CD4-positive, alpha-beta T cell (primary cell): Measurements from ENCODE around the gene EFEMP2. TPM values are rescaled to one million over a fixed set of nuclear protein-coding genes. Genes with fewer than 3 reads are reported as not detected.
A peak's percentile ranks its signal among the peaks of the same experiment; 100 is the strongest.

Experiments
- ATAC-seq: fragments of 200-7000 bp; cut with Tn5 transposase; one replicate; pipeline ENCODE4 v1.10.0; 2022; ENCODE audit warnings: mild to moderate bottlenecking; ENCODE audit not compliant: poor library complexity
- CTCF ChIA-PET: fragments of 350-600 bp; sonication (Branson Sonifier 250); formaldehyde crosslinking; loops from one replicate; lab custom pipeline; 2021; ENCODE audit warnings: antibody characterized with exemption, inconsistent platforms; lab: Charles Lee
- POLR2A ChIA-PET: fragments of 350-600 bp; sonication (Branson Sonifier 250); formaldehyde crosslinking; loops from one replicate; lab custom pipeline; 2021; ENCODE audit warnings: antibody characterized with exemption, inconsistent platforms; lab: Charles Lee
- DNase-seq, 14 experiments: peaks; one replicate each; pipeline ENCODE4 v3.0.0-alpha.2; 2013 to 2020; ENCODE audit warnings: mixed read lengths in 2 of 14
- H3K27ac ChIP-seq, 2 donors: one replicate each; pipeline versions ENCODE4 v1.5.1 to v1.7.0; 2013; ENCODE audit warnings: low read length in 2 of 2, low read depth in 1 of 2, mild to moderate bottlenecking in 1 of 2
- H3K27me3 ChIP-seq, 2 experiments: 1 replicate in 1 of 2; 2 replicates in 1 of 2; pipeline versions ENCODE4 v1.6.1 to v1.7.0; 2013; ENCODE audit warnings: low read length in 2 of 2, control low read depth in 1 of 2, mild to moderate bottlenecking in 1 of 2, moderate library complexity in 1 of 2; ENCODE audit not compliant: insufficient read depth in 2 of 2, control insufficient read depth in 1 of 2
- H3K36me3 ChIP-seq: one replicate; pipeline ENCODE4 v1.6.1; 2013; ENCODE audit warnings: low read length, control low read depth; ENCODE audit not compliant: insufficient read depth
- H3K4me1 ChIP-seq: one replicate; pipeline ENCODE4 v1.6.1; 2013; ENCODE audit warnings: low read length, control low read depth; ENCODE audit not compliant: insufficient read depth
- H3K4me3 ChIP-seq: one replicate; pipeline ENCODE4 v1.5.1; 2013; ENCODE audit warnings: mild to moderate bottlenecking, low read length, moderate library complexity
- H3K9me3 ChIP-seq, 2 experiments: 1 replicate in 1 of 2; 2 replicates in 1 of 2; pipeline versions ENCODE4 v1.6.1 to v1.7.0; 2013; ENCODE audit warnings: low read length in 2 of 2, mild to moderate bottlenecking in 2 of 2, control low read depth in 1 of 2, moderate library complexity in 1 of 2; ENCODE audit not compliant: control insufficient read depth in 1 of 2, insufficient read depth in 1 of 2
- H3K27ac Mint-ChIP-seq: one replicate; pipeline ENCODE4 v1.8.0; 2020; ENCODE audit warnings: mixed read lengths
- H3K27me3 Mint-ChIP-seq: one replicate; pipeline ENCODE4 v1.8.0; 2021; ENCODE audit warnings: mixed read lengths
- H3K36me3 Mint-ChIP-seq: one replicate; pipeline ENCODE4 v1.8.0; 2021; ENCODE audit warnings: low read depth, mixed read lengths
- H3K4me1 Mint-ChIP-seq: one replicate; pipeline ENCODE4 v1.8.0; 2021; ENCODE audit warnings: low read depth, mixed read lengths
- H3K4me3 Mint-ChIP-seq: one replicate; pipeline ENCODE4 v1.8.0; 2020; ENCODE audit warnings: mild to moderate bottlenecking, mixed read lengths
- H3K9me3 Mint-ChIP-seq: one replicate; pipeline ENCODE4 v1.8.0; 2020; ENCODE audit warnings: mixed read lengths
- intact Hi-C, 2 experiments: fragments of 100-400 bp; cut with DNase I in 1 of 2; cut with micrococcal nuclease in 1 of 2; formaldehyde crosslinking; loops; one replicate each; pipeline versions ENCODE4 v1.15.1 to v1.9.0; 2023 to 2025; cut with DNase I, micrococcal nuclease
- total RNA-seq, 174 experiments: library from RNA in 2 of 174; stranded (reverse) in 2 of 174; gene quantifications; one replicate each; pipeline ENCODE4 v1.2.3 and lab custom pipeline; 2021 to 2026
- TF ChIP-seq, protein P1 (sequence below): fragments of 200-600 bp; IDR thresholded peaks from one replicate; pipeline ENCODE4 v1.8.0; 2022; ENCODE audit warnings: antibody characterized with exemption, mild to moderate bottlenecking

EFEMP2 gene
- total RNA-seq, 2 experiments from 2014 or later, result 5.2 to 5.9 TPM

DNA sequence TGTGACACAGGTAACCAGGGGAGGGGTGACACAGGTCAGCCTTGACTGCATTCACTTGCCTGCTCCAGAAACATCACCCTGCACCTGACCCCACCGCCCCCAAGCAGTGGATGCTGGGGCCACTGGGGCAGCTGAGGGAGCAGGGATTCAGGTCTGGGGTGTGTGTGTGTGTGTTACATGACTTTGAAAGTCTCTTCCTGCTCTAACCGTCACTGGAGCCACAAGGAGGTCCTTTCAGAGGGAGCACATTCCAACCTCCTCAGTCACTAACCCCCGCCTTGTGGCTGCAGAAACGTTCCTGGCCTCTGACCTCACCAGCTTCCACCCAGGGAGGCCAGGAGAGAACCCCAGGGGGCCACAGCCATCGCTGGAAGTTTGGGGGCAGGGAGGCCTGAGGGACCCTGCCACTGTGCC lies 30.5 kb upstream of the EFEMP2 start:
- Histone ChIP-seq H3K36me3 (no peaks in the 10 kb centered on the region), H3K4me3 (no peak overlapping the region), H3K27me3 (peaks cover 9 to 12% of the 10 kb centered on the region in 2 experiments), H3K4me1 (peaks cover 27% of the 10 kb centered on the region), H3K9me3 (peaks cover 0 to 7% of the 10 kb centered on the region in 2 experiments), H3K27ac (no peak overlapping the region)
- TF ChIP-seq, protein P1, sequence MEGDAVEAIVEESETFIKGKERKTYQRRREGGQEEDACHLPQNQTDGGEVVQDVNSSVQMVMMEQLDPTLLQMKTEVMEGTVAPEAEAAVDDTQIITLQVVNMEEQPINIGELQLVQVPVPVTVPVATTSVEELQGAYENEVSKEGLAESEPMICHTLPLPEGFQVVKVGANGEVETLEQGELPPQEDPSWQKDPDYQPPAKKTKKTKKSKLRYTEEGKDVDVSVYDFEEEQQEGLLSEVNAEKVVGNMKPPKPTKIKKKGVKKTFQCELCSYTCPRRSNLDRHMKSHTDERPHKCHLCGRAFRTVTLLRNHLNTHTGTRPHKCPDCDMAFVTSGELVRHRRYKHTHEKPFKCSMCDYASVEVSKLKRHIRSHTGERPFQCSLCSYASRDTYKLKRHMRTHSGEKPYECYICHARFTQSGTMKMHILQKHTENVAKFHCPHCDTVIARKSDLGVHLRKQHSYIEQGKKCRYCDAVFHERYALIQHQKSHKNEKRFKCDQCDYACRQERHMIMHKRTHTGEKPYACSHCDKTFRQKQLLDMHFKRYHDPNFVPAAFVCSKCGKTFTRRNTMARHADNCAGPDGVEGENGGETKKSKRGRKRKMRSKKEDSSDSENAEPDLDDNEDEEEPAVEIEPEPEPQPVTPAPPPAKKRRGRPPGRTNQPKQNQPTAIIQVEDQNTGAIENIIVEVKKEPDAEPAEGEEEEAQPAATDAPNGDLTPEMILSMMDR, result no peak
- no peaks in the 10 kb centered on the region for H3K36me3 Mint-ChIP-seq
- no peaks in the 10 kb centered on the region for H3K9me3 Mint-ChIP-seq
- ATAC-seq (no peak), DNase-seq (no peak)
- H3K27me3 Mint-ChIP-seq, result peaks cover 23% of the 10 kb centered on the region
- intact Hi-C loops, result no loop called here
- POLR2A ChIA-PET, result no interaction called here
- CTCF ChIA-PET, result interaction anchor here (3.5 kb wide), 1 partner anchor 15 kb away, joined by 15 read pairs; the partner anchor contains the start of gene FIBP
- H3K4me1 Mint-ChIP-seq, result peaks cover 5% of the 10 kb centered on the region
- H3K27ac Mint-ChIP-seq, result no peak overlapping the region
- no peak overlapping the region for H3K4me3 Mint-ChIP-seq

DNA sequence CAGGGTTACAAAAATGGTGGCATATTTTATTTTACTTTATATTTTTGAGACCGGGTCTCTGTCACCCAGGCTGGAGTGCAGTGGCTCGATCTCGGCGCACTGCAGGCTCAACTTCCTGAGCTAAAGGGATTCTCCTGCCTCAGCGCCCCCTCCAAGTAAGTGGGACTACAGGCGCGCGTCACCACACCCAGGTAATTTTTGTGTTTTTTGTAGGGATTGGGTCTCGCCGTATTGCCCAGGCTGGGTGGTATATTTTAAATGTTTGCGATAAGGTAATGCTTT lies 28.2 kb upstream of the EFEMP2 start:
- peak overlapping the region; percentile 43 for H3K4me3 ChIP-seq
- peaks cover 9 to 12% of the 10 kb centered on the region in 2 experiments for H3K27me3 ChIP-seq
- no peak for ATAC-seq
- no peak overlapping the region for H3K27ac ChIP-seq
- TF ChIP-seq, protein P1, result no peak
- H3K4me3 Mint-ChIP-seq, result peak overlapping the region; percentile 72
- no peaks in the 10 kb centered on the region for H3K36me3 Mint-ChIP-seq
- peaks cover 18% of the 10 kb centered on the region for H3K27me3 Mint-ChIP-seq
- peaks cover 27% of the 10 kb centered on the region for H3K4me1 ChIP-seq
- DNase-seq, result no peak
- POLR2A ChIA-PET, result interaction anchor here (1.0 to 5.3 kb wide), 10 partner anchors 11 to 285 kb away, joined by 3 to 80 read pairs (median 4); partner anchors contain the start of genes C11orf68, CCDC85B, FIBP and MUS81
- peaks cover 0 to 7% of the 10 kb centered on the region in 2 experiments for H3K9me3 ChIP-seq
- intact Hi-C loops, result loop anchor here (1.0 kb wide), 2 partner anchors 11 to 18 kb away; partner anchors contain the start of genes C11orf68 (in 2 of the 2), CCDC85B (in 2 of the 2) and DRAP1 (in 2 of the 2)
- H3K27ac Mint-ChIP-seq, result peak overlapping the region; percentile 79
- H3K36me3 ChIP-seq, result no peaks in the 10 kb centered on the region
- CTCF ChIA-PET, result interaction anchor here (0.5 to 2.9 kb wide), 7 partner anchors 9 to 189 kb away, joined by 3 to 21 read pairs (median 8); partner anchors contain the start of genes CCDC85B, FIBP, KAT5 and MUS81
- no peaks in the 10 kb centered on the region for H3K9me3 Mint-ChIP-seq
- H3K4me1 Mint-ChIP-seq, result peaks cover 5% of the 10 kb centered on the region

DNA sequence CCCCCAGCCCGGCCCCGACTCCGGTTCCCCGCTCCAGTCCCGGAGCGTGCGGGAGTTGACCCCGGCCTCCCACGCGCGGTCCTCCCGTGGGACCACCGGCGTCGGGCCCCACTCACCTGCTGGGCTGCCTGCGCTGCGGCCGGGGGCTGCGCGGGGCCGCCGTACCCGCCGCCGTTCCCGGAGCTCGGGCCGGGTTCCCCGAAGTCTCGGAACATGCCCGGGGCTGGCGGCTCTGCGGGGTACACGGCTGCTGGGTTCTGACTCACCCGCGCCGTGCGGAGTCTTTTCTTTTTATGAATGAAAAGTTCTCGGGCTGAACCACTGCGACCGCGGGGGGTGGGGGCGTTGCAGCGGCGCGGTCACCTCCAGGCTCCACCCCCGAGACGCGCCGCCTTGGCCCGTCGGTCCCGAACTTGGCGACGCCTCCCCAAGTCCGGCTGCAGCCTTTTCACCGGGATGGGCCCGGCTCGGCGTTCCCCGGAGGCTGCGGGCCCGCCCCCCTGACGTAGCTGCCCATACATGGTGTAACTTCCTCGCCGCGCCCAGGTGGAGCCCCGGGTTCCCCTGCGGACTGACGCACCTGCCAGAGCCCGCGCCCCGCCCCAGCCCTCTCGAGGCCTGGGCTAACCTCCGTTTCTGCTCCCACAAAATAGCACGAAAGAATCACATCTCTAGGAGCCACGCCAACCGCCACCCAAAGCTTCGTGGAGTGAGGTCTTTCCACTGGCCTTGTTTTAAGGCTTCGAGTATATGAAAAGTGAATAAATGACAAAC lies 27.7 kb upstream of the EFEMP2 start, which contains the start of gene FOSL1:
Gene FOSL1, minus strand, starts transcription at position 264 of the 774 bp plus-strand sequence. Its CDS starts 49 bp downstream, at position 215.
- peaks cover 18% of the 10 kb centered on the region for H3K27me3 Mint-ChIP-seq
- no peaks in the 10 kb centered on the region for H3K36me3 Mint-ChIP-seq
- DNase-seq (peak; percentile 81 to 98 (median 90)), ATAC-seq (peak; percentile 94)
- H3K4me1 ChIP-seq, result peaks cover 27% of the 10 kb centered on the region
- TF ChIP-seq, protein P1, result no peak
- ChIA-PET CTCF (interaction anchor here (1.3 to 2.9 kb wide), 6 partner anchors 8 to 189 kb away, joined by 4 to 21 read pairs (median 10); partner anchors contain the start of genes CCDC85B, FIBP, KAT5 and MUS81), POLR2A (interaction anchor here (1.0 to 5.3 kb wide), 9 partner anchors 11 to 285 kb away, joined by 3 to 80 read pairs (median 4); partner anchors contain the start of genes C11orf68, CCDC85B, FIBP and PCNX3)
- H3K4me3 Mint-ChIP-seq, result peak within 1 kb of the TSS; percentile 72
- H3K27ac ChIP-seq, result no peak within 1 kb of the TSS
- no peaks in the 10 kb centered on the region for H3K36me3 ChIP-seq
- peak within 1 kb of the TSS; percentile 79 for H3K27ac Mint-ChIP-seq
- H3K9me3 Mint-ChIP-seq, result no peaks in the 10 kb centered on the region
- H3K9me3 ChIP-seq, result peaks cover 0 to 7% of the 10 kb centered on the region in 2 experiments
- peaks cover 9 to 12% of the 10 kb centered on the region in 2 experiments for H3K27me3 ChIP-seq
- peak within 1 kb of the TSS; percentile 43 for H3K4me3 ChIP-seq
- intact Hi-C loops, result loop anchor here (1.0 kb wide), 2 partner anchors 10 to 19 kb away; partner anchors contain the start of genes C11orf68 (in 2 of the 2), CCDC85B (in 2 of the 2) and DRAP1 (in 2 of the 2)
- H3K4me1 Mint-ChIP-seq, result peaks cover 5% of the 10 kb centered on the region
